Measurements from ENCODE around the gene ARL2BP.
"Not testable (repeated sequence)": the region's sequence is repeated elsewhere in the genome, so short reads cannot be mapped to it uniquely, and the experiment has no call there.

ARL2BP gene

DNA sequence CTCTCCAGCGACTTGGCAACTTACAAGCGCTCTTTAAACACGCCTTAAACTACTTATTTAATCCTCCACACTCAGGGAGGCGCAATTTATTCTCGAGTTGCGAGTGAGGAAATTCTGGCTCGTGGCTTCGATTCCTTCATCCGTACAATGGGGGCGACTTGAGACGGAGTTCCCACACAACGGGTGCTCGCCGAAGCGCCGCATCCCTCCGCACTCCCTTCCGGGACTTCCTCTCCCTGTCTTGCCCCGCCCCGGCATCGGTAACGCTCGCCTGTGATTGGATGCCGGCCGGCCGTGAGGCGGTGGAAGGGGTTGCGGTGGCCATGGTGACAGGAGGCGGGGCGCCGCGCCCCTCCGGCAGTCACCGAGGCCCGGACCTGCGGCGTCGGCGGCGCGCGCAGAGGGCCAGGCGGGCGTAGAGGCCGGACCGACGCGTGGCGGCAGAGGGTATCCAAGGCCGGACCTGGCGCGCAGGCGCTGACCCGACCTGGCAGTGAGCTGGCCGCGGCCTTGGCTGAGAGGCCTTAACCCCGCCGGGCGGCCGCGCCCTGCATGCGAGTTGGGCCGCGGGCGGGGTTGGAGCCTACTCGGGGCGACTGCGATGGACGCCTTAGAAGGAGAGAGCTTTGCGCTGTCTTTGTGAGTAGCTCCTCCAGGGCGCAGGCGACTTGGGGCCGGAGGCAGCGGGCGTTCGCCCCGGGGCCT, at the start of gene ARL2BP:
Gene ARL2BP (plus strand): TSS at position 493 of the 705 bp plus-strand sequence. CDS start 109 bp downstream, at position 602.
- no peak for FAIRE-seq

DNA sequence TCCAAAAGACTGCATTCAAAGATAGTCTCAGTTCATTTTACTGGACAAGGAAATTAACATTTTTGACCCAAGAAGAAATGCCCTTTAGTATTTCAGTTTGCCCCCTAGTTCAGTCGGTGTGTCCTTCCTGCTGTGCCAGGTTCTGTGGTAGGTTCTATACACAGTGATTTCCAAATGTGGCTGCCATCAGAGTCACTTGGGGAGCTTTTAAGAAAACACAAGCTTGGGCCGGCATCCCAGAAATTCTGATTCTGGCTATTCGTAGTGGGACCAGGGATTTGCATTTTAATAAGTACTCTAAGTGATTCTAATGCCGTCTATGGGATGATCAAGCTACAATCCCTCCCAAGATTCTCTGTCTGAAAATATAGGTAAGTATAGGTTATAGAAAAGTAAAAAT, 48.8 kb upstream of the ARL2BP start:
- FAIRE-seq, result no peak

DNA sequence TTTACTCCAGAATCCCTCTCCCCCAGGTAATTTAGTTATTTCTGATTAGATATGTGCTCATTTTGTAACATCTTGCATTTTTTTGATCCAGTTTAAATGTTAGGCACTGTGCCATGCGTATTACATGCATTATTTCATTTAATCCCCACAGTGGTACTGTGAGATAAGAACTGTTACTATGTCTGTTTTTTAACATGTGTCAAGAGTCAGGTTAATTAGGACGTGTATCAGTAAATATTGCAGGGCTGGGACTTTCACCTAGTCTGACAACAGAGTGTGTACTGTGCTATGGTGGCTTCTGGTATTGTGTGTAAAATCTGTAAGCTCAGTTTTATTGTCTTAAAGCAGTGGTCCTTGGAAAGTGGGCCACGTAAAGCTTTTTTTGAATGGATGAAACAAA, 48.3 kb upstream of the ARL2BP start:
- FAIRE-seq, result no peak

DNA sequence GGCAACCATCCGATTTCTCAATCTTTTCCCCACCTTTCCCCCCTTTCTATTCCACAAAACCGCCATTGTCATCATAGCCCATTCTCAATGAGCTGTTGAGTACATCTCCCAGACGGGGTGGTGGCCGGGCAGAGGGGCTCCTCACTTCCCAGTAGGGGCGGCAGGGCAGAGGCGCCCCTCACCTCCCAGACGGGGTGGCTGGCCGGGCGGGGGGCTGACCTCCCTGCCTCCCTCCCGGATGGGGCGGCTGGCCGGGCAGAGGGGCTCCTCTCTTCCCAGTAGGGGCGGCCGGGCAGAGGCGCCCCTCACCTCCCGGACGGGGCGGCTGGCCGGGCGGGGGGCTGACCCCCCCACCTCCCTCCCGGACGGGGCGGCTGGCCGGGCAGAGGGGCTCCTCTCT, 44.7 kb upstream of the ARL2BP start:
- not testable (repeated sequence) for FAIRE-seq

DNA sequence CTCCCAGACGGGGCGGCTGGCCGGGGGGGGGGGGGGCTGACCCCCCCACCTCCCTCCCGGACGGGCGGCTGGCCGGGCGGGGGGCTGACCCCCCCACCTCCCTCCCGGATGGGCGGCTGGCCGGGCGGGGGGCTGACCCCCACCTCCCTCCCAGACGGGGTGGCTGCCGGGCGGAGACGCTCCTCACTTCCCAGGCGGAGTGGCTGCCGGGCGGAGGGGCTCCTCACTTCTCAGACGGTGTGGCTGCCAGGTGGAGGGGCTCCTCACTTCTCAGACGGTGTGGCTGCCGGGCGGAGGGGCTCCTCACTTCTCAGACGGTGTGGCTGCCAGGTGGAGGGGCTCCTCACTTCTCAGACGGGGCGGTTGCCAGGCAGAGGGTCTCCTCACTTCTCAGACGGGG, 44.1 kb upstream of the ARL2BP start:
- FAIRE-seq, result not testable (repeated sequence)

DNA sequence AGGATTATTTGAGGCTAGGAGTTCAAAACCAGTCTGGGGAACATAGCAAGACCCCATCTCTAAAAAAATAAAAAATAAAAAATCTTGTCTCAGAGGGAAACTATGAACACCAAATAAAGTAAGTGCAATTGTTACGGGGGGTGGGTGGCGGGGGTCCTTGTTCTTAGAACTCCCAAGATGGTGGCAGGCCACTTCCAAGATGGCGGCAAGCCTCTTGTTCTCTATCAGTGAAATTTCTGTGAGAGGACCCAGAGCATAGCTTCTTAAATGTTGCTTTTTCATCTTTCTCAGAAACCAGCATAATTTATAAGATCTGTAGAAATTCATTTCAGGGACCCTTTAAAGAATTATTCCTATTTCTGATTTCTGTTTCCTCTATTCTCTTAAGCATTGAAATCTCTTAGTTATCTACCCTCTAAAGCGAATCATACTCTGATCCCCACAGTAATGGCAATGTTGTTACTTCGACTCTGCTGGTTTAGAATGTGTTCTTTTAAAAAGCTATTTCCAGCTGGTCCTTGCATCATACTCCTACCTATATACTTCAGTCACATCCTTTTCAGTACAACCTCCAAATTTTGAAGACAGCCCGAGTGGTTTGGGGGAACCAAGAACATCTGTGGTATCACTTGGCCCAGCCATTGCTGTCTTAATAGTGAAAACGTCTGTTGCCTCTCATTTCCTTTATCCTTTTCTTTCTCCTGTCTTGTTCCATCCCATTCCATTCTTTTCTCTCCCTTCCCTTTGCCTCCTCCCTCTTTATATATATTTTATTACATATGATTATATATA, 42.8 kb upstream of the ARL2BP start:
- FAIRE-seq, result no peak

DNA sequence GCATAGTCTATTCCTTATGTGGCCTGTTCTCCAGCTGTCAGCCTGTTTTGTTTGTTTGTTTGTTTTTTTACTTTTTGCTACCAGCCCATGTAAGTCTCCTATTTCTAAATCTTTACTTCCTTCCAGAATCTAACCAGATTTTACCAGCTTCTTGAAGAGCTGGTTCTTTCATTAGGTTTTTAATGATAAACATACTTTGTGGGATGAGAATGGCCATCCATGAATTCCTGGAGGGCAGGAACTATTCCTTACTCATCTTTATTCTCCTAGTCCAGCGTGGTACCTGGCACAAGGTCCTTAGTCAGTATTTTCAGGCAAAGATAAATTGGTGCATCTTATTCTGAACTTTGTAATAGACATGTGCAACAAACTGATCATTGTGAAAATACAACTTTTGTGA, 41.6 kb upstream of the ARL2BP start:
- FAIRE-seq, result no peak

DNA sequence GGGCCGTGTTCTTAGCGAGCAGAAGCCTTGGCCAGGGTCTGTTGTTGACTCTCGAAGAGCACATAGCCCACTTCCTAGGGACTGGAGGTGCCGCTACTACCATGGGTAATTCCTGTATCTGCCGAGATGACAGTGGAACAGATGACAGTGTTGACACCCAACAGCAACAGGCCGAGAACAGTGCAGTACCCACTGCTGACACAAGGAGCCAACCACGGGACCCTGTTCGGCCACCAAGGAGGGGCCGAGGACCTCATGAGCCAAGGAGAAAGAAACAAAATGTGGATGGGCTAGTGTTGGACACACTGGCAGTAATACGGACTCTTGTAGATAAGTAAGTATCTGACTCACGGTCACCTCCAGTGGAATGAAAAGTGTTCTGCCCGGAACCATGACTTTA, 40.4 kb upstream of the ARL2BP start:
- no peak for FAIRE-seq

DNA sequence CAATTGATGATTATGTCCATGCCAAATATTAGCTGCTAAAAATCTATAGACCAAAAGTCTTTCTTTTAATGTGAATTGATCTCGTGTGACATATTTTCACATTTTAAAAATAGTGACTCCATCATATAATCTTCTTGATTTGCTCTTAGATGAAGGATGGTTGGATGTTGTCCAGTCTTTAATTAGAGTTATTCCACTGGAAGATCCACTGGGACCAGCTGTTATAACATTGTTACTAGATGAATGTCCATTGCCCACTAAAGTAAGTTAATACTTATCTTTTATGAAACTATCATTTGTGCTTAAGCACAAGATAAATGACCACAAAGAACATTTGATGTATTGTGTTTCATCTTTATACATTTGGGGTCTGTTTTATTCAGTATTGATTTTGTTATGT, 36.1 kb upstream of the ARL2BP start:
- FAIRE-seq, result no peak

DNA sequence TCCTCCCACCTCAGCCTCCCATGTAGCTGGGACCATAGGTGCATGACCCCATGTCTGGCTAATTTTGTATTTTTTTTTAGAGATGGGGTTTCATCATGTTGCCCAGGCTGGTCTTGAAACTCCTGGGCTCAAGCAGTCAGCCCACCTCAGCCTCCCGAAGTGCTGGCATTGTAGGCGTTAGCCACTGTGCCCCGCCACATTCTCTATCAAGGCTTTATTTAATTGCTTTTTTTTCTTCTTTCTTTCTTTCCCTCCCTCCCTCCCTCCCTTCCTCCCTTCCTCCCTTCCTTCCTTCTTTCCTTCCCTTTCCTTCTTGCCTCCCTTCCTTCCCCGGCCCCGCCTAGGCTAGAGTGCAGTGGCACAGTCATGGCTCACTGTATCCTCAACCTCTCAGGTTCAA, 35.3 kb upstream of the ARL2BP start:
- FAIRE-seq, result no peak

DNA sequence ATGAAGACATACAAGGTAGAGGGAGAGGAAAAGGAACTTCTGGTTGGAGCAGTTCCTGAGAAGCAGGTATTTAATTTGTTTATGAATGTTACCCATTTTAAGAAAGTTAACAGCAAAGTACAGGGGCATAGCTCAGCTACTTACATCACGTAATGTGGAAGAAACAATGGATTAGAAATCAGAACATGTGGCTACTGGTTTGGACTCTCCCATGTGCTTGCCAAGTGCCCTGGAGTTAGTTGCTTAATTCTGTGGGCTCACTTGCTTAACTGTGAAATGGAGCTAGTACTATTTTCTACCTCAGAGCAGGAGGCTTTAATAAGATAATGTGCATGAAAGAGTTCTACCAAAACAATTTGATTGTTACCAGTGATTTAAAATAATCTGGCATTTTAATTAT, 31.6 kb upstream of the ARL2BP start:
- no peak for FAIRE-seq

DNA sequence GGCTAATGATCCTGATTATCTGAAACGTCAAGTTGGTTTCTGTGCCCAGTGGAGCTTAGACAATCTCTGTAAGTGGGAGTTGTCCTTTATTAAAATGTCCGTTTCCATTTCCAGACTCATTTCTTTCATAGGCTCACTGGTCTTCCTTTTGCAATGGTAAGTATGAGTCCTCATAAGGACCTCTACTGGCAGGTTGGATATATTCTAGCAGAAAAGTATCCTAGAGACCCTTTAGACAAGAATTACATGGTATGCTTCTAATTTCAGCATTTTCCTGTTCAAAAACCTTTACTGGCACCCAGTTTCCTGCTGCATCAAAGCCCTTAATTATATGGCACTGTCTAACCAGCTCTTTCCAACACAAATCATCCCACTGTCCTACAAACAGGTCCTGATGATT, 28.1 kb upstream of the ARL2BP start:
- no peak for FAIRE-seq

DNA sequence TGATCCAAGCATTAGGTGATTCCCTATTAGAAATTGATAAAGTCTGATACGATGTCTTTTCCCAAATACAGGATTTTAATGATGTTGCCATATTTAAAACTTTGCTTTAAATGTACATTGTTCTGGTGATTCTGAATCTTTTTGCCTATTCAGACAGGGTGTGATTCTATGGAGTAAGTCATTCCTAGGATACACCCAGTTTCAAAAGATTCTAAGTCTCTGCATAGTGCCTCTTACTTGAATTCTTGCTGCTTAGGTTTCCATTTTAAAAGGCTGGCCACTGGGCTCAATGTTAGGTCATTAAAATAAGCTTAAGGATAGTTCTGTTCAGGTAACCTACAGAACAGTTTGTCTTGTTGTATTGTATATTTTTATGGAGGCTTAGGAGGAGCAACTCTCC, 22.0 kb upstream of the ARL2BP start:
- FAIRE-seq, result no peak

DNA sequence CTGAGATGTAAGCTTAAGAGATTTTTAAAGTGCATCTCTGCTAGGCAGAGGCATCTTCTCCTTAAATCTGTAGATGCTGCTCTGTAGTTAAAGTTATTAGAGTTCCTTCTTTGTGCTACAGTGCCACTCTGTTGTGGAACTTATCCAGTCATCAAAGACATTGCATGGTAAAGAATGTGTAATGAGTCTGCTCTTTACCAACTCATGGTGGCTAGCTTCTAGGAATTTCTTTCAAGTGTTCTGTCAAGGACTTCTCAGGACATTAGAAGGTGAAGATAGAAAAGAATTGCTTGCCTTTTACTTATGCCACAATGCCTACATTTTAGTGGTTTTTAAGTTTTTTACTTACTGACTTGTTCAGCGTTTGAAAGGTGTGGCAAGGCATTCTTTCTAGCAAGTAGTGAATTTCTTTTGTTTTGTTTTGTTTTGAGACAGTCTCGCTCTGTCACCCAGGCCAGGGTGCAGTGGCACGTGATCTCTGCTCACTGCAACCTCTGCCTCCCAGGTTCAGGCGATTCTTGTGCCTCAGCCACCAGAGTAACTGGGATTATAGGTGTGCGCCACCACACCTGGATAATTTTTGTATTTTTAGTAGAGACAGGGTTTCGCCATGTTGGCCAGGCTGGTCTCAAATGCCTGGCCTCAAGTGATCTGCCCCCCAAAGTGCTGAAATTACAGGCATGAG, 20.3 kb upstream of the ARL2BP start:
- FAIRE-seq, result no peak

DNA sequence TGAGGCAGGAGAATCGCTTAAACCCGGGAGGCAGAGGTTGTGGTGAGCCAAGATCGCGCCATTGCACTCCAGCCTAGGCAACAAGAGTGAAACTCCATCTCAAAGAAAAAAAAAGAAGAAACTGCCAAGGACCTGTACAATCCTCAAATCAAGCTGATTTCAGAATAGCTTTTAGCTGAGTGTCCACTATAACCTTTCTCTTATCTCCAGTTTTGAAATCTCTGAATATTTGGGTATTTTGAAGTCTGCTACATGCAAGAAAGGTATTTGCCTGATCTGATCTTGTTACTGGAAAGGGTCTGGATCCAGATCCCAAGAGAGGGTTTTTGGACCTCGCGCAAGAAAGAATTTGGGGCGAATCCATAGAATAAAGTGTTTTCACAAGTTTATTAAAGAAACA, 19.1 kb upstream of the ARL2BP start:
- no peak for FAIRE-seq

DNA sequence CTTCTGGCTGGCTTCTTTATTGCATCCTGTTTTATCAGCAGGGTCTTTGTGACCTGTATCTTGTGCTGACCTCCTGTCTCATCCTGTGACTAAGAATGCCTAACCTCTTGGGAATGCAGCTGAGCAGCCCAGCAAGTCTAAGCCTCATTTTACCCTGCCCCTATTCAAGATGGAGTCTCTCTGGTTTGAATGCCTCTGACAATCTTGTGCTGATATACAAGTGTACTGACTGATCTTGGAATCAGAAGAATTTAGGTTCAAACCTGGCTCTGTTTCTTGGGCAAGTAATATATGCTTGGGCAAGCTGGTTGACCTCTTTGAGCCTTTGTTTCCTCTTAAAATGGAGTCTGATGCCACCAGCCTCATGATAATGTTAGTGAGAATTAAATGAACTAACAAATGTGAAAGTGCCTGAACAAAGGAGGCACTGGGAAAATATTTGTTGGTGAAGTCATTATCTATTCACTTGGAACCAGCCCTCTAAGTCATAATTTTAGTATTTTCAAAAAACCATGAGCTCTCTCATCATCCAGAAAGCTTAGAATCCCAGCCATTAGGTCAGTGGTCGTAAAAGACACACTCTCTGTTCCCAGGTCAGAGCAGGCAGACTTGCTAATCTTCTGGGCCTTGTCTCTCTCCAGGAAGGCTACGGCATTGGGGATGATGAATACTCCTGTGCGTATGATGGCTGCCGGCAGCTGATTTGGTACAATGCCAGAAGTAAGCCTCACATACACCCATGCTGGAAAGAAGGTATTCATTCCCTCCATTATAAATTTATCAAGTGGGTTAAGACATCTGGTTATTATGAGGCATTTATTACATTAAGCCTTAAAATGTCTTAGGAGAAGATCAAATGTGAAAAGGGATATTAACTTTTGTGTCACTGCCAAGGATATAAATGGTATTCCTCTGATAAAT, 18.1 kb upstream of the ARL2BP start:
- FAIRE-seq, result no peak

DNA sequence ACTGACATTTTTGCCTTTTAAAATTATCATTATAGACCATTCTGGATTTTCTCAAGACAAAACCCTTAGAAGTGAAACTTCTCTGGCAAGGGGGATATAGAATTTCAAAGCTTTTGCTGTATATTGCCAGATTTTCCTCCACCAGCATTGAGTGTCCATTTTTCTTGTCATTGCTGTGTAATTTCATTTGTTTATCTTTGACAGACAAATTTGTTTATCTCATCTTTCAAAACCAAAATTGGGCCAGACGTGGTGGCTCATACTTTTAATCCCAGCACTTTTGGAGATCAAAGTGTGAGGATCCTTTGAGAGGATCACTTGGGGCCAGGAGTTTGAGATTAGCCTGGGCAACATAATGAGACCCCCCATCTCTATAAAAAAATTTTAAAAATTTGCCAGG, 16.0 kb upstream of the ARL2BP start:
- no peak for FAIRE-seq

DNA sequence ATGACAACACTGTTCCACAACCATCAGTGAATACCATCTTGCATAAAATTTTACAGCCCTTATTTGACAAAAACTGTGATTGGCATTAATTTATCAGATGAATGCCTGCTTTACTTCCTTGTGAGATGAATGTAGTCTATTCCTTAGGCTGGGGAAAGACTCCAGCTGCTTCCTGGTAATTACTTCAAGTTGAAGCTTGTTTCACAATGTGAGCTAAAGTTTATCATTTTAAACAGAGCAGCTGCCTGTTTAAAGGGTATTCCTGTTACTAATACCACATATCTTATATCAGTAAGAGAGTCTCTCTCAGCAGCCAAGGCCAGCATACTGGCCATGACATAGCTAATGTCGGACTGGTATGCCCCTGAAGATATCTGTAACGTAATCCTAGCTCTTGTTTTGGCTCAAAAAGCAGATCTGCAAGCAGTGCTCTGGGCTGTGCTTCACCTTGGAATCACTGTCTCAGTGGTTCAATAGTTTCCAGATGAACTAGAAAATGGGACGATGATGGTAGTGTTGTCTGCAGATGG, 13.2 kb upstream of the ARL2BP start:
- no peak for FAIRE-seq

DNA sequence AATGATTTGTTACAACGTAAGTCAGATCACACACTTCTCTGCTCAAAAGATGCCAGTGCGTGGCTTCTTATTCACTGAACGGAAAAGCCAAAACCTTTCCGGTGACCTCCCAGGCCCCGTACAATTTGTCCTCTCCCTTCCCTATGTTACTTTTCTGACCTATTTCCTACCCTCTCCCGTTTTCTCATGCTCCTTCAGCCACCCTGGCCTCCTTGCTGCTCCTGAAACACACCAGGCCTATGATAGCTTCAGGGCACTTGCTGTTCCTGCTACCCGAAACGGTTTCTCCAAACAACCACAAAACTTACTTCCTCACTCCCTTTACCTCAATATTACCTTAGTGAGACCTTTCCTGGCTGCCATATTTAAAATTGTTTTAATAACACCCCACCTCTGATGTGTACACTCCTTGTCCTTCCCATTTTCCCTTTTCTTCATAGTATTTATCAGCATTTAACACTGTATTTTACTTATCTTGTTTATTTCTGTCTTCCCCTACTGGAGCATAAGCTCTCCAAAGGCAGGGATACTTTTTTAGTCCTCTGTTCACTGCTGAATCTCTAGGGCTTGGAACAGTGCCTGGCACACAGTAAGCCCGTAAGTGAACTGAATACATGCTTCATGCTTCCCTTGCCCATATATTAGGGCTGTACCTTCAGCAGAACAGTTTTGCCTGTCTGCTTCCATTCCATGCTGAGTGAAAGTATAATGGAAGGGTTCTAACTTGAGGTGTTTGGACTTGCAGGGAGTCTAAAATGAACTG, 10.9 kb upstream of the ARL2BP start:
- FAIRE-seq, result no peak

DNA sequence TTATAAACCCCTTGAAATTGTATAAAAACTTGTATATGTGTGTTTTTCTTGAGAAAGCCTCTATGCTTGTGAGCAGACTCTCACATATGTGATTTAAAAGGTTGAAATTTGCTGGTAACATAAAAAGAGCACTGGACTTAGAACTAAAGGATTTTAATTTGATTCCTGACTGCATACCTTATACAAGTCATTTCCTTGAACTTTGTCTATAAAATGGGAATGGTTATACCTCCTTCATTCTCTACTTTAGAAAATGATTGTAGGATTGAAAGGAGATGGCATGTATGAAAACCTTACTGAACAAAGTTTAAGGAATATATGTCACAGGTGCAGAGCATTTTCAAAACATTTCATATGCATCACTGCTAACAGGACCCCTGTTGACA, 10.4 kb upstream of the ARL2BP start:
- no peak for FAIRE-seq

DNA sequence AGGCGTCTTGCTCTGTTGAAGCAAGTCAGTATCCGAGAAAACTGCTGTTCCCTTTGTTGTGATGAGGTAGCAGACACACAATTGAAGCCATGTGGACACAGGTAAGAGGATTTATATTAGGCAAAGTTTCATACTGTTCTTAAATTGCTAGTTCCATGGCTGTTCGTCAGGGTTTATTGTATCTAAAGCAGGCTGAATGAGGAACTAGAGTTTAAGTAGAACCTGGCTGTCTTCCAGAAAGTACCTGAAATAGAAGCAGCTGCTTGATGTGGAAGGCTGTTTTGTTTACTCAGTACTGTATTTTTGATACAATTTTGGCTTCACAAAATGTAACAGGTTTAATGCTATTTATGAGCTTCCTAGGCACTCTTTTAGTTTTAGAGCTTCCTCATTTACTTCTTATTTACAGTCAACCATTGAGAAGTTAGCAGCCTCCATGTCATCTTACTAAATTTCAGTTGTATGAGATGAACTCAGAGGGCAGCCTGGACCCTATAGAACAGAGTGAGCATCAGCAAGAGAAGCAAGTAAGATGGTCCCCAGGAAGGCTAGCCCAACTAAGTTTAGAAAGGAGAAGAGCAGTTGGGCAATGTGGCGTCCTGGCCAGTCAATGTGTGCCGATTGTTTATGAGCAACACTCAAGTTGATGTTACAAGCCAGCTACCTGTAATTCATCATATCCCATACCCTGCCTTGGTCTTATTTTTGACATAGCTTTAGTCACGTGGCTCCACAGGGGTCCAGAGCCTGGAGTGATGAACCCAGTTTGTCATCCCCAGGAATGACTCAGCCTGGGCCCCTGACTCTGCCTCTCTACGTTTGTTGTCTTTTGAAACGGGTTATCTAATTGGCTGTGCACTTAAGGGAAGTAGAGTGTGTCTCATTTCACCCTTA, 9.7 kb upstream of the ARL2BP start:
- FAIRE-seq, result no peak
